PC-3 (cell line): ENCODE data around the gene COX7A2. TPM values are rescaled to one million over a fixed set of nuclear protein-coding genes. Genes with fewer than 3 reads are reported as not detected.

ENCODE experiments used
- ATAC-seq: fragments of 200-7000 bp; cut with Tn5 transposase; 2 replicates; pipeline ENCODE4 v1.9.1; 2020; ENCODE audit warnings: mild to moderate bottlenecking, moderate library complexity
- Bru-seq: library from RNA; stranded (reverse); fragments of 400-500 nt; gene quantifications from one replicate; lab custom pipeline; 2021; lab: Mats Ljungman, UMichigan
- BruChase-seq, 2 experiments: library from RNA; stranded (reverse); fragments of 400-500 nt; gene quantifications; one replicate each; lab custom pipeline; 2021; lab: Mats Ljungman, UMichigan
- BruUV-seq: library from RNA; stranded (reverse); fragments of 400-500 nt; replicated peaks from 2 replicates; lab custom pipeline; 2021; lab: Mats Ljungman, UMichigan
- CTCF ChIA-PET: fragments of 300-600 bp; sonication (Branson Sonifier 250); formaldehyde crosslinking; loops from one replicate; lab custom pipeline; 2022; ENCODE audit warnings: antibody characterized with exemption; lab: Charles Lee
- POLR2A ChIA-PET: fragments of 300-600 bp; sonication (Branson Sonifier 250); formaldehyde crosslinking; loops from one replicate; lab custom pipeline; 2022; ENCODE audit warnings: antibody characterized with exemption; ENCODE audit not compliant: unreplicated experiment; lab: Charles Lee
- DNase-seq: peaks from one replicate; pipeline ENCODE4 v3.0.0-alpha.2; 2015
- H2AFZ ChIP-seq: fragments of 300-600 bp; sonication (generic); 2 replicates; pipeline ENCODE4 v1.6.0; 2016; ENCODE audit warnings: antibody characterized with exemption, low read length
- H3F3A ChIP-seq: fragments of 300-600 bp; sonication (generic); one replicate; pipeline ENCODE4 v1.6.0; 2017; ENCODE audit warnings: antibody characterized with exemption, low read length, control low read depth, mild to moderate bottlenecking; ENCODE audit not compliant: unreplicated experiment
- H3K27ac ChIP-seq: fragments of 300-600 bp; sonication (generic); 2 replicates; pipeline ENCODE4 v1.5.1; 2016; ENCODE audit warnings: mild to moderate bottlenecking, low read length
- H3K27me3 ChIP-seq: fragments of 300-600 bp; sonication (generic); 2 replicates; pipeline ENCODE4 v1.6.1; 2016; ENCODE audit warnings: low read length, mixed read lengths
- H3K36me3 ChIP-seq: fragments of 300-600 bp; sonication (generic); 2 replicates; pipeline ENCODE4 v1.6.1; 2016; ENCODE audit warnings: low read depth, mixed run types, low read length, mixed read lengths
- H3K4me1 ChIP-seq: fragments of 300-600 bp; sonication (generic); 2 replicates; pipeline ENCODE4 v1.5.1; 2016; ENCODE audit warnings: low read length; ENCODE audit not compliant: insufficient read depth
- H3K4me2 ChIP-seq: fragments of 300-600 bp; sonication (generic); 2 replicates; pipeline ENCODE4 v1.6.0; 2016; ENCODE audit warnings: low read length
- H3K4me3 ChIP-seq: fragments of 300-600 bp; sonication (generic); 2 replicates; pipeline ENCODE4 v1.5.1; 2016; ENCODE audit warnings: mild to moderate bottlenecking, low read length, mixed read lengths
- H3K79me2 ChIP-seq: fragments of 300-600 bp; sonication (generic); 2 replicates; pipeline ENCODE4 v1.6.1; 2017; ENCODE audit warnings: low read length, mixed read lengths
- H3K9ac ChIP-seq: fragments of 300-600 bp; sonication (generic); 2 replicates; pipeline ENCODE4 v1.6.0; 2016; ENCODE audit warnings: mild to moderate bottlenecking, low read length
- H3K9me2 ChIP-seq: fragments of 300-600 bp; sonication (generic); replicated peaks from 2 replicates; pipeline ENCODE4 v1.6.1; 2016; ENCODE audit warnings: mixed run types, low read length, mixed read lengths
- H3K9me3 ChIP-seq: fragments of 300-600 bp; sonication (generic); 2 replicates; pipeline ENCODE4 v1.6.1; 2016; ENCODE audit warnings: low read length, mixed read lengths
- H4K20me1 ChIP-seq: fragments of 300-600 bp; sonication (generic); 2 replicates; pipeline ENCODE4 v1.6.1; 2016; ENCODE audit warnings: low read length, mixed read lengths
- CTCF ChIP-seq: fragments of 300-600 bp; sonication (generic); conservative IDR thresholded peaks from 2 replicates; pipeline ENCODE4 v1.5.1; 2017; ENCODE audit warnings: antibody characterized with exemption, low read depth, mild to moderate bottlenecking, low read length
- EZH2 ChIP-seq: fragments of 300-600 bp; sonication (generic); IDR thresholded peaks from one replicate; pipeline ENCODE4 v1.6.1; 2017; ENCODE audit warnings: antibody characterized with exemption, mild to moderate bottlenecking, low read length; ENCODE audit not compliant: unreplicated experiment
- EZH2phosphoT487 ChIP-seq: fragments of 300-600 bp; sonication (generic); IDR thresholded peaks from 2 replicates; pipeline ENCODE4 v1.6.1; 2018; ENCODE audit warnings: mild to moderate bottlenecking, antibody characterized with exemption, low read length, borderline replicate concordance
- intact Hi-C: fragments of 100-400 bp; cut with micrococcal nuclease; formaldehyde crosslinking; loops from 2 replicates; pipeline ENCODE4 v1.9.0; 2023
- long read RNA-seq: library from polyadenylated mRNA; unstranded; transcript quantifications from one replicate; pipeline ENCODE4 v2.0.0, GENCODE V29; 2021; ENCODE audit not compliant: unreplicated experiment
- total RNA-seq: library from RNA; depleted of rRNA; stranded (reverse); fragments of >200 nt; gene quantifications from 2 replicates; pipeline ENCODE4 v1.2.3, GENCODE V29; 2014; rRNA removed

The COX7A2 gene
- total RNA-seq: 160 and 172 TPM in 2 replicates
- Bru-seq, nascent RNA: percentile 94 among the genes with signal in this experiment
- BruChase-seq, experiment 1, labeled RNA remaining after a 6-hour chase: percentile 95 among the genes with signal in this experiment
- BruChase-seq, experiment 2, labeled RNA remaining after a 2-hour chase: percentile 93 among the genes with signal in this experiment
- long read RNA-seq, transcript COX7A2-202 (4 exons, 773 nt): major isoform, 107 of 117 reads
- long read RNA-seq, partial matches to known transcripts: 4 of 117 reads
- long read RNA-seq, other reads (novel, unspliced or antisense): 4 of 117 reads

DNA sequence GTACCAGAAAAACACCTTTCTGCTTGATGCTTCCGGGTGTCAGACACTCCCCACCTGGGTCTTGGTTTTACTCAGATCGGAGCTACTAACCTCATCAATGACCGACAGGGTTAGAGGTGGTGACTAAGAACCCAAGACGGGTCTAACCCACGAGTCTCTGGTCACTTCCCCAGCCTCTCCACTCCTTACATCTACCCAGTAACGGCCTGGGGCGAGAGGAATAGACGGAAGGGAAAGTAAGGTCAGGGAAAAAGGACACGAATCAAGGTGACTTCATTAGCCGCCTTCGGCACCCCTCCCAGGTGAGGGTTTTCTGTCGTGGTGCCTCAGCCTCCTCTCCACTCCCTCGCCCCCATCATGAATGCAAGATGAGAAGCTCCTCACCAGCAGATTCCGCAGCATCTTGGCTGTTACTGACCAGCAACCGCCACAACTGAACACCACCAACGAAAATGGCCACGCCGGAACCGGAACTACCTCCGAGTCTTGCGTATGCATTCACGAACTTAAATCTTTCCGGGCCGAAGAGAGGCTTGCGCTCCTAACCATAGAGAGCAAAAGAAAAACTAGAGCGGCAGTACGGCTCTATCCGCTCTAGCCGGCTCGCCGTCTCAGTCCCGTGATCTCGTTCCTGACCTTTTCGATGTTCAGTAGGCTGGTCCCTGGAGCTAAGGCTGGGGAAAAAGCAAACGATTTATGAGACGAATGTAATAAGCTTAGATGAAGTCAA, at the start of gene COX7A2:
Gene COX7A2 (minus strand): TSS at position 469 of the 730 bp plus-strand sequence. CDS start 67 bp downstream, at position 402.
- peak; percentile 95 for ATAC-seq
- Histone ChIP-seq H3K27ac (peak within 1 kb of the TSS; percentile 89), H3K4me2 (peak within 1 kb of the TSS; percentile 91), H3K36me3 (peaks cover 14% of the 10 kb centered on the region), H3K27me3 (no peaks in the 10 kb centered on the region), H3K9me3 (no peaks in the 10 kb centered on the region), H3K79me2 (peaks cover 37% of the 10 kb centered on the region), H3F3A (no peaks in the 10 kb centered on the region), H3K4me3 (peak within 1 kb of the TSS; percentile 95), H3K9me2 (no peaks in the 10 kb centered on the region), H3K4me1 (peaks cover 8% of the 10 kb centered on the region; the same call in 1 of the 2 replicates), H2AFZ (peak within 1 kb of the TSS; percentile 95), H4K20me1 (0 out of 2 replicates have a peak, but pooled peaks cover 5% of the 10 kb centered on the region), H3K9ac (peak within 1 kb of the TSS; percentile 95)
- TF ChIP-seq EZH2 (no peak), CTCF (no peak), EZH2phosphoT487 (no peak)
- intact Hi-C loops: loop anchor here (5.0 kb wide), 1 partner anchor 39 kb away; the partner anchor contains the start of gene TMEM30A
- peak; percentile 94 for DNase-seq
- ChIA-PET POLR2A (interaction anchor here (1.4 kb wide), 1 partner anchor 41 kb away, joined by 4 read pairs; the partner anchor contains the start of gene TMEM30A), CTCF (interaction anchor here (0.8 kb wide), 1 partner anchor 359 kb away, joined by 3 read pairs; no protein-coding TSS in a partner anchor)
- BruUV-seq: TSS peak; percentile 78

GRCh38 chr6:75292555-75292954, 49.0 kb upstream of the COX7A2 start:
- POLR2A ChIA-PET: no interaction called here

More at GRCh38 chr6:75292555-75292954, 49.0 kb upstream of the COX7A2 start:
- no peaks in the 10 kb centered on the region for H3K36me3 ChIP-seq
- H3K79me2 ChIP-seq: 0 out of 2 replicates have a peak, but pooled peaks cover 5% of the 10 kb centered on the region
- 0 out of 2 replicates have a peak, but pooled peaks cover 3% of the 10 kb centered on the region for H3K4me1 ChIP-seq
- H3K9me3 ChIP-seq: no peaks in the 10 kb centered on the region
- H3F3A ChIP-seq: no peaks in the 10 kb centered on the region
- no peaks in the 10 kb centered on the region for H3K9me2 ChIP-seq
- TF ChIP-seq EZH2phosphoT487 (no peak), EZH2 (no peak), CTCF (no peak)
- no peak overlapping the region for H3K4me2 ChIP-seq
- no peak overlapping the region for H3K4me3 ChIP-seq
- ATAC-seq: no peak
- H2AFZ ChIP-seq: no peak overlapping the region
- intact Hi-C loops: no loop called here
- no peak for DNase-seq
- H3K27ac ChIP-seq: no peak overlapping the region
- no peaks in the 10 kb centered on the region for H3K27me3 ChIP-seq
- CTCF ChIA-PET: no interaction called here
- H3K9ac ChIP-seq: no peak overlapping the region
- BruUV-seq: no TSS peak
- no peaks in the 10 kb centered on the region for H4K20me1 ChIP-seq
